GM23338 (cell line): Measurements from ENCODE around the gene ELOVL7. TPM values are rescaled to one million over a fixed set of nuclear protein-coding genes. Genes with fewer than 3 reads are reported as not detected.
A peak's percentile ranks its signal among the peaks of the same experiment; 100 is the strongest.

Experiments
- ATAC-seq: fragments of 200-7000 bp; cut with Tn5 transposase; 3 replicates; pipeline ENCODE4 v1.9.1; 2020
- DNase-seq: peaks from one replicate; pipeline ENCODE4 v3.0.0-alpha.2; 2015; ENCODE audit warnings: low spot score
- H2AFZ ChIP-seq: fragments of 200-600 bp; sonication (generic); 2 replicates; pipeline ENCODE4 v1.8.0; 2016; ENCODE audit warnings: antibody characterized with exemption, mild to moderate bottlenecking, moderate library complexity
- H3F3A ChIP-seq: fragments of 200-600 bp; sonication (generic); replicated peaks from 2 replicates; pipeline ENCODE4 v1.8.0; 2017; ENCODE audit warnings: antibody characterized with exemption, mixed run types, low read depth
- H3K27ac ChIP-seq: fragments of 200-600 bp; sonication (generic); 2 replicates; pipeline ENCODE4 v1.6.1; 2016; ENCODE audit warnings: low read depth
- H3K27me3 ChIP-seq: fragments of 200-600 bp; sonication (generic); 2 replicates; pipeline ENCODE4 v1.8.0; 2016; ENCODE audit warnings: mild to moderate bottlenecking, mixed run types, moderate library complexity; ENCODE audit not compliant: insufficient read depth
- H3K36me3 ChIP-seq: fragments of 200-600 bp; sonication (generic); 2 replicates; pipeline ENCODE4 v1.8.0; 2016; ENCODE audit warnings: mild to moderate bottlenecking; ENCODE audit not compliant: insufficient read depth
- H3K4me1 ChIP-seq: fragments of 200-600 bp; sonication (generic); 2 replicates; pipeline ENCODE4 v1.8.0; 2016; ENCODE audit warnings: mild to moderate bottlenecking, moderate library complexity; ENCODE audit not compliant: insufficient read depth
- H3K4me2 ChIP-seq: fragments of 200-600 bp; sonication (generic); 2 replicates; pipeline ENCODE4 v1.7.1; 2017; ENCODE audit warnings: mixed run types
- H3K4me3 ChIP-seq: fragments of 200-600 bp; sonication (generic); 2 replicates; pipeline ENCODE4 v1.6.1; 2016; ENCODE audit warnings: mixed run types
- H3K79me2 ChIP-seq: fragments of 200-600 bp; sonication (generic); replicated peaks from 2 replicates; pipeline ENCODE4 v1.8.0; 2017; ENCODE audit warnings: mild to moderate bottlenecking; ENCODE audit not compliant: insufficient read depth
- H3K9me2 ChIP-seq: fragments of 200-600 bp; sonication (generic); 2 replicates; pipeline ENCODE4 v1.8.0; 2017; ENCODE audit not compliant: insufficient read depth
- H4K20me1 ChIP-seq: fragments of 200-600 bp; sonication (generic); replicated peaks from 2 replicates; pipeline ENCODE4 v1.8.0; 2017; ENCODE audit warnings: mild to moderate bottlenecking; ENCODE audit not compliant: insufficient read depth
- H3K27ac Mint-ChIP-seq: 2 replicates; pipeline ENCODE4 v1.8.0; 2020; ENCODE audit warnings: inconsistent platforms, mild to moderate bottlenecking, moderate library complexity, mixed read lengths
- H3K27me3 Mint-ChIP-seq: 3 replicates; pipeline ENCODE4 v1.8.0; 2022; ENCODE audit warnings: low read depth, mild to moderate bottlenecking, moderate library complexity, mixed read lengths, inconsistent platforms; ENCODE audit not compliant: insufficient read depth, poor library complexity
- H3K36me3 Mint-ChIP-seq: 3 replicates; pipeline ENCODE4 v1.8.0; 2021; ENCODE audit warnings: low read depth, mild to moderate bottlenecking, inconsistent platforms, moderate library complexity, mixed read lengths
- H3K4me1 Mint-ChIP-seq: 3 replicates; pipeline ENCODE4 v1.8.0; 2020; ENCODE audit warnings: mild to moderate bottlenecking, inconsistent platforms, mixed read lengths
- H3K4me3 Mint-ChIP-seq: 3 replicates; pipeline ENCODE4 v1.8.0; 2021; ENCODE audit warnings: moderate library complexity, mild to moderate bottlenecking, inconsistent platforms, mixed read lengths
- H3K9me3 Mint-ChIP-seq: 3 replicates; pipeline ENCODE4 v1.8.0; 2020; ENCODE audit warnings: moderate library complexity, mild to moderate bottlenecking, inconsistent platforms, mixed read lengths
- CREB1 ChIP-seq: fragments of 250-450 bp; sonication (Bioruptor Pico); IDR thresholded peaks from 2 replicates; pipeline ENCODE4 v1.5.0; 2020; ENCODE audit warnings: low read depth, mild to moderate bottlenecking, moderate library complexity
- CTCF ChIP-seq, 2 experiments: fragments of 200-600 bp in 1 of 2; sonication (generic) in 1 of 2; conservative IDR thresholded peaks; 2 replicates each; pipeline versions ENCODE4 v1.5.1 to v1.6.1; 2016 to 2017; ENCODE audit warnings: antibody characterized with exemption in 2 of 2, low read depth in 2 of 2, mild to moderate bottlenecking in 2 of 2, moderate library complexity in 1 of 2
- ETS1 ChIP-seq: IDR thresholded peaks from 2 replicates; pipeline ENCODE4 v1.6.1; 2016; ENCODE audit warnings: antibody characterized with exemption
- EZH2 ChIP-seq: fragments of 200-600 bp; sonication (generic); IDR thresholded peaks from one replicate; pipeline ENCODE4 v1.8.0; 2017; ENCODE audit warnings: antibody characterized with exemption, mild to moderate bottlenecking, low read depth; ENCODE audit not compliant: unreplicated experiment
- EZH2phosphoT487 ChIP-seq: fragments of 200-600 bp; sonication (generic); IDR thresholded peaks from one replicate; pipeline ENCODE4 v1.8.1; 2018; ENCODE audit warnings: antibody characterized with exemption; ENCODE audit not compliant: unreplicated experiment
- JUNB ChIP-seq: IDR thresholded peaks from one replicate; pipeline ENCODE4 v1.6.1; 2016; ENCODE audit warnings: antibody characterized with exemption; ENCODE audit not compliant: unreplicated experiment
- NANOG ChIP-seq: IDR thresholded peaks from 2 replicates; pipeline ENCODE4 v1.6.1; 2016; ENCODE audit warnings: antibody characterized with exemption, borderline replicate concordance
- POLR2AphosphoS5 ChIP-seq: IDR thresholded peaks from 2 replicates; pipeline ENCODE4 v1.6.1; 2016; ENCODE audit warnings: antibody characterized with exemption, low read depth
- REST ChIP-seq: IDR thresholded peaks from one replicate; pipeline ENCODE4 v1.6.1; 2018; ENCODE audit warnings: antibody characterized with exemption; ENCODE audit not compliant: unreplicated experiment
- STAT1 ChIP-seq: IDR thresholded peaks from one replicate; pipeline ENCODE4 v1.6.1; 2016; ENCODE audit warnings: antibody characterized with exemption; ENCODE audit not compliant: unreplicated experiment
- ZNF114 ChIP-seq: fragments of 250-450 bp; sonication (Bioruptor Pico); IDR thresholded peaks from 2 replicates; pipeline ENCODE4 v1.5.0; 2020; ENCODE audit warnings: mild to moderate bottlenecking, moderate library complexity
- ZNF331 ChIP-seq: fragments of 250-450 bp; sonication (Bioruptor Pico); IDR thresholded peaks from 2 replicates; pipeline ENCODE4 v1.5.0; 2020; ENCODE audit warnings: low read depth, mild to moderate bottlenecking, moderate library complexity
- ZNF462 ChIP-seq: fragments of 250-450 bp; sonication (Bioruptor Pico); IDR thresholded peaks from 2 replicates; pipeline ENCODE4 v1.5.0; 2020; ENCODE audit warnings: mild to moderate bottlenecking, moderate library complexity
- polyA plus RNA-seq: library from polyadenylated mRNA; unstranded; fragments of >200 nt; fragmentation: Nextera tagmentation; extraction: Ambion mirVana; gene quantifications from 2 replicates; pipeline ENCODE4 v1.2.1, GENCODE V29; 2016
- total RNA-seq: library from RNA; depleted of rRNA; stranded (reverse); fragments of >200 nt; shearing (Covaris generic); gene quantifications from 2 replicates; pipeline ENCODE4 v1.2.3, GENCODE V29; 2014

ELOVL7 gene
- total and polyA plus RNA-seq, 2 experiments from 2014 or later: 2.3 to 7.0 TPM

GRCh38 chr5:60852317-60852716 lies 8.2 kb upstream of the ELOVL7 start:
- no peak overlapping the region; the same call in 1 of the 2 replicates for H3K27ac ChIP-seq
- no peaks in the 10 kb centered on the region for H3K79me2 ChIP-seq
- H3K4me2 ChIP-seq: no peak overlapping the region
- DNase-seq: peak; percentile 21
- H3F3A ChIP-seq: no peaks in the 10 kb centered on the region
- H2AFZ ChIP-seq: peak overlapping the region; percentile 74
- peak; percentile 68 for ATAC-seq
- no peaks in the 10 kb centered on the region for H3K36me3 ChIP-seq
- no peak overlapping the region for H3K4me3 Mint-ChIP-seq
- TF ChIP-seq EZH2phosphoT487: no peak
- TF ChIP-seq ZNF462 (CRISPR knock-in tag): no peak
- no peak for TF ChIP-seq CTCF (conservative IDR thresholded peaks at IDR 0.05; ENCODE audit: low read depth in 2 of 2)
- no peak for TF ChIP-seq POLR2AphosphoS5
- no peak for TF ChIP-seq CREB1 (CRISPR knock-in tag)
- no peak for TF ChIP-seq EZH2
- no peak for TF ChIP-seq ZNF331 (CRISPR knock-in tag)
- no peak for TF ChIP-seq REST
- TF ChIP-seq STAT1: no peak
- TF ChIP-seq ZNF114: no peak
- no peak for TF ChIP-seq NANOG
- TF ChIP-seq JUNB: no peak
- no peak for TF ChIP-seq ETS1
- H3K36me3 Mint-ChIP-seq: no peaks in the 10 kb centered on the region
- no peaks in the 10 kb centered on the region for H3K27me3 ChIP-seq
- H3K27ac Mint-ChIP-seq: no peak overlapping the region
- peaks cover 10% of the 10 kb centered on the region for H3K9me2 ChIP-seq
- no peaks in the 10 kb centered on the region for H4K20me1 ChIP-seq
- no peak overlapping the region for H3K4me3 ChIP-seq
- no peaks in the 10 kb centered on the region for H3K4me1 Mint-ChIP-seq
- peaks cover 10% of the 10 kb centered on the region; the same call in 1 of the 2 replicates for H3K4me1 ChIP-seq
- H3K27me3 Mint-ChIP-seq: no peaks in the 10 kb centered on the region
- no peaks in the 10 kb centered on the region for H3K9me3 Mint-ChIP-seq
